Measurements from ENCODE around the gene SLC25A34.

SLC25A34 gene

GRCh38 chr1:15734901-15735300 is 1.2 kb upstream of the SLC25A34 start:
- no peak for DNase-seq

DNA sequence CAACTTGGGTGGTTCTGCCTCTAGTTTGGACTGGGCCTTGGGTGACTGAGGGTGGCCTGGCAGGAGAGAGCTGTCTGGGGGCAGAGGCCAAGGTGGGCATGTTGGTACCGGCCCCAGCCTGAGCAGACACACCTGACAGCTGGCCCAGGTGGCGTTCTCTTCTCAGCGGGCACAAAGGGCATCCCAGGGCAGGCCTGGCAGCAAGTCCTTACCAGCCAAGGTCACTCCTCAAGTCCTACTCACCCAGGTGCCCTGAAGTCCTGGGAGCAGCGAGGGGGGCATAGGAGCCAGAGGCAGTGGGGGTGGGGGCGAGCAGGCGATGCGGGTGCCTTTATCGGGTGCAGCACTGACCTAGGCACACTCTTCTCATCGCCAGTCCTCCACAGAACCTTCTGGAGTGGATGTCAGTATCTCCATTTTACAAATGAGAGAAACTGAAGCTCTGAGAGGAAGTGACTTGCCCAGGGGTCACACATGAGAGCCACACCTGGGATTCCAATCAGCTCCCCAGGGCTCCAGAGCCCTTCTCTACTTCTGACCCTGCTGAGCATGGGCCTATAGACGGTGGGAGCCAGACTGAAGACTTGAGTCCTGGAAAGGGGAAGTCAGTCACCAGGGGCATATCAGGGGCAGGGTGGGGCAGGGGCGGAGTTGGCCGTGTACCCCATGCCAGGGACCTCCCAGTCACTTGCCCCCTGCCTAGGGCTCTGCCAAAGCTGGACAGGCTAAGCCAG is 587 bp upstream of the SLC25A34 start:
- DNase-seq, result no peak

DNA sequence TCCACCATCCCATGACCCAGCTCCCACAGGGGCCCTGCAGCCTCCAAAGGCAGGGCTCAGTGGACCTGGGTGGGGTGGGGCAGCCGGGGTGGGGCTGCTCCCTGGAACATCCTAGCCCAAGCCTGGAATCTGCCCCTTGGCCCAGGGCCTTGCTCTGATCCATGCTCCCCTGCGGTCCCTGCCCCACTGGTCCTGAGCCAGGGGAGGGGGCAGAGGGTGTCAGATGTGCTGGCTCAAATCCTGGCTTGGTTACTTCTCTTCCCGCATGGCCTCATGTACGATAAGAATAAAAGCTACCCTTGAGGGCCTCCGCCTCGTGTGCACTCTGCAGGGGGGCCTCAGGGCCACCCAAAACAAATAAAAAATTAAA is 819 bp downstream of the SLC25A34 start:
- DNase-seq, result no peak

- no peak for DNase-seq
Measured at GRCh38 chr1:15737324-15738319, 1.6 kb downstream of the SLC25A34 start.

- DNase-seq, result no peak
Measured at GRCh38 chr1:15738416-15739113, 2.5 kb downstream of the SLC25A34 start.

GRCh38 chr1:15739259-15739658 is 3.2 kb downstream of the SLC25A34 start:
- DNase-seq, result no peak

- DNase-seq, result no peak
Measured at GRCh38 chr1:15739745-15740144, 3.7 kb downstream of the SLC25A34 start.

DNA sequence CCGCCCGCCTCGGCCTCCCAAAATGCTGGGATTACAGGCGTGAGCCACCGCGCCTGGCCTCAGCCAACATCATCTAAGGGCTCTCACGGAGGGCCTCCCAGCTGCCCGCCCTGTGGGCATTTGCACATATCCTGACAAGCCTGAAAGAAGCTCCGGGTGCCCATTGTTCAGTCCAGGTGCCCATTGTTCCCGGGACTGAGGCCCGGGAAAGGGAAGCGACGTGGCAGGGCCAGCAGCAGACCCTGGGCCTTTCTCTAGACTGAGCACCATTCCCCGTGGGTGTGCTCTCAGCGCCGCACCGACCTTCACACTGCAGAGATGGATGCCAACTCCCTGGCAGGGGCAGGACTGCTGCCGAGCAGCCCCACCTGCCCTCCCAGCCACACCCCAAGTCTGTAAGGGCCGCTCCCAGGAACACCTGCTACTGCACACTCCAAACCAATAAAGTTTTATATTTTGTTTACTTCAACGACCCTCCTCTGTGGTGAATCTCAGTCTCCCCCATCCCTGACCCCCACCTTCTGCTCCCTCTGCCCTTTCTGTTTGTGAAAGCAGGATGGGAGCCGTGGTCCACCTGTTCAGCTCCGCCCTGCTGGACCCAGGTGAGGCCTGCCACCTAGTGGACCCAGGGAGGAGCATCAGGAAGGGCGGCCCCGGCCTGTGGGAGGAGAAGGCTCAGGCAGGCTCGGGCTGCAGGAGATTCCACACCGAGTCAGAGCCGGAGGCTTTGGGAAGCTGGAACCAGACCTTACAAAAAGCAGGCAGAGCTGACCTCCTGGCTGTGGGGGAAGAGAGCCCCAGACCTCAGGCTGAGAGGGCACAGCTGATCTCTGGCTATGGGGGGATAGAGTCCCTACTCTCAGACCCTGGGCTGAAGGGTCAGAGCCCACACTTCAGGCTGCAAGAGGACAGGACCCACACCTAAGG is 5.1 kb downstream of the SLC25A34 start:
- DNase-seq, result peak; percentile 33

- DNase-seq, result no peak
Measured at GRCh38 chr1:15742339-15742801, 6.3 kb downstream of the SLC25A34 start, which contains the start of gene TMEM82. TMEM82 (plus strand) TSS chr1:15742499; CDS start chr1:15742560, 61 bp downstream.

GRCh38 chr1:15744122-15744679 is 8.1 kb downstream of the SLC25A34 start:
- no peak for DNase-seq

DNA sequence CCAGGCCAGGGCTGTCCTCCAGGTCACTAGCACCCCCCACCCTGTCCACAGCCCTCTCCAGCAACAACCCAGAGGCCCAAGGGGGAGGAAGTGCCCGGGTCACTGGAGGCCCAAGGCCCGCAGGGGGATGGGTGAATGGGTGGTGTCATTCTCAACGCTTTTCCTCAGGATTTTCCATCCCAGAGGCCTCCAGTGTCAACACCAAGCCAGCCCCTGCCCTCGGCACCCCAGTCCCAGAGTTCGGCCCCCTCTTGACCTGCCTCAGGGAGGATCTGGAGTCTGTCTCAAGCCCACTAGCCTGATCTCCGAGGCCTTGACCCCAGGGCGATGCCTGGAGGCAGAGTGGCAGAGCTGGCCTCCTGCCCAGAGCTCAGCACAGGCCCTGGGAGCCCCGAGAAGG is 11.3 kb downstream of the SLC25A34 start:
- DNase-seq, result no peak

DNA sequence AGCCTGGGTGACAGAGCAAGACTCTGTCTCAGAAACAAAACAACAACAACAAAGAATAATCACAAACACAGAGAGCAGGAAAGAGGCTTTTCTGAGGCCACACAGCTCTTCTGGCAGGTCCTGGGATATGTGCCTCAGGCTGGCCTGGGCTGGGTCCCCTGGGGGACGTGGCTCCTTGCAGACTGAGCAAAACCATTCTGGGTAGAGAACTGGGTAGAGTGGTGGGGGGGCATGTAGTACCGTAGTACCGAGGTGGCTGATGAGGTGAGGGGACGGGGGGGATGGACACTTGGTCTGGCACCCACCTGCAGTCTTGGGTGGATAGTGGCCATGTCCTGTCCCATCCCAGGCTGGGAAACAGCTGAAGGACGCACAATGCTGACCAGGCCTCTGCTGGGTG is 12.2 kb downstream of the SLC25A34 start:
- no peak for DNase-seq

DNA sequence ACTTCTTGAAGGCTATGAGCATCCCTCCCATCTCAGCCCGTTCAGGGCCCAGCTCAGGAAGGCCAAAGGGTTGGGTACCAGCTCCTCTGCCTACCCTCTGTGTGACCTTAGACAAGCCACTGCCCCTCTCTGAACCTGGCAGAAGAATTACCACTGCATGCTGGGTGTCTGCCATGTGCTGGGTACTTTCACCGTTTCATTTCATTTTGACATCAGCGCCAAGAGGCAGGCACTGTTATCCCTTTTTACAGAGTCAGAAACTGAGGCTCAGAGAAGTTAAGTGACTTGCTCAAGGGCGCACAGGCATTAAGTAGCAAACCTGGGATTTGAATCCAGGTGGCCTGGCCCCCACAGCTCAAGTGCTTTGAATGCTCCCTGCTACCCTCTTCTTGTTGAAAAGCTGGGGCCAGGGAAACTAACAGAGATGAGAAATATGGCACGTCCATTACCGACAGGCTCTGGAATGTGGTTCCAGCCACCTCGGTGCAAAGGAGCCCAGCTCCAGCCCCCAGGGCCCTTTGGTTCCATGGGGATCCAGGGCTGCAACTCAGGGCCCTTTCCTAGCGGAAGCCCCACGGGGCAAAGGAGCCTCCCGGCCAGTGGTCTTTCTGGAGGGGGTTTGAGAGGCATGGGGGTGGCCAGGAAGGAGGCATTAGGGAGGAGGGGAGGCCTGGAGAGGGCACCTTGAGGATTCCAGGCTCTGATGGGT is 12.8 kb downstream of the SLC25A34 start:
- DNase-seq, result no peak

DNA sequence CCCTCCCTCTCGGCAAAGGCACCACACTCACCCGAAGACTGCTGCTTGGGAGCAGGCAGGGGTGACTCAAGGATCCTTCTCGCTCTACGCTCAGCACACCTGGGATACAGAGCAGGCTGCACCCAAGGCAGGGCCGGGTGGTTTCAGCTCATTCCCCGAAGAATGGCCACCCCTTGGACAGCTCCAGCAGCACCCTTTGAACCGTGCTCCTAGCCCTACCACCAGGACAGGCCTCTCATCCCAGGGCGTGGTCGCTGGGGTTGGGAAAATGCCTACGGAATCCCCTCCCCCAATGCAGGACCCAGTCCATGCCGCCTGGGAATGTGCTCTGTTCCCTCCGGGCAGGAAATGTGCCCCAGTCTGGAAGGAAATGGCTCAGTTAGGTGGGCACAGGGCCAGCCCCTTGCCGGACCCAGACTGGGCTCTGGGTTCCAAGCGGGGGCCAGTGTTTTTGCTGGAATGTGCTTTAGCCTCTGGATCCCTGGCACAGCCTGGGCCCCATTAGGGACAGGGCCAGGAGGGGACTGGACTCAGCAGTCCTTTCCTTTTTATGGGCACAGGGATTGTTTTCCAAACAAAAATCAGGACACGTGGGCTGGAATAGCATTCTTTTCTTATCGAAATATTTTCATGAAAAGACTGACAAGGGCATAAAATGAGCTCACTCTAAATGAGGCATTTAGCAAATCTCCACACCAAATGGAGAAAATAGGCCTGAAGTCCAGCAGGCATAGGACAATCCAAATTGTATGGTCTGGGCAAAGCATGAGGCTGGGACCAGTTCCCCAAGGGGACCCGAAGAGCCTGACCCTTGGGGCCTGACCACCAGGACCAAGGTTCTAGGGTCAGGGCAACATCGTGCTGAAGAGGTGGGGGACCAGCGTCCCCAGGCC is 13.6 kb downstream of the SLC25A34 start:
- no peak for DNase-seq

GRCh38 chr1:15750924-15751323 is 14.9 kb downstream of the SLC25A34 start:
- no peak for DNase-seq

GRCh38 chr1:15751717-15752116 is 15.7 kb downstream of the SLC25A34 start:
- no peak for DNase-seq

GRCh38 chr1:15753776-15754175 is 17.7 kb downstream of the SLC25A34 start:
- no peak for DNase-seq

DNA sequence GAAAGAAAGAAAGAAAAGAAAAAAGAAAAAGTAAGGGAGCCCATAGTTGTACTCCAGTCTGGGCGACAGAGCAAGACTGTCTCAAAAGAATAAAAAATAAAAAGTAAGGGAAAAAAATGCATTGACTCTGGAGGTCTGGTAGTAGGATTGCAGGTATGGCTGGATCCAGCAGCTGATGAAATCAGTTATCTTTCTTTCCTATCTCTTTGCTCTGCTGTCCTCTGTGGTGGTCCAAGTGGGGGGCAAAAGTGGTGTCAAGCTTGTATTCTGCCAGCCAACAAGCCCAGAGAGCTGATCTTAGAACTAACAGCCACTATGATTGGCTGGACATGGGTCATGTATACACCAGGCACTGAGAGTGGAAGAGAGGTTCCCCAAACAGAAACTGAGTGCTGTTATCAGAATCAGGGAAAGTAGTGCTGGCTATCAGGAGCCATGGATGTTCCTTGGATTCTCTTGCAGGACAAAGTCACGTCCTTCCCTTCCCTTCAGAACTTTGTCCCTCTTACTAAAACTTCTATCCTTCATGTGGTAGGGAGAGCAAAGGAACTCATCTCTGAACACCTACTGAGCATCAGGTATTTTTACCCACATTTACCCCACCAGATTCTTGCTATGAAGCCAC is 19.1 kb downstream of the SLC25A34 start:
- DNase-seq, result no peak

- no peak for DNase-seq
Measured at GRCh38 chr1:15755646-15756040, 19.6 kb downstream of the SLC25A34 start.

Data from stimulated activated naive CD4-positive, alpha-beta T cell treated with Interleukin-2 at 50 U/mL for 16 hours (primary cell).